GM18870 (cell line): ENCODE data around the gene C14orf93.

Experiments used
- ATAC-seq: cut with Tn5 transposase; IDR thresholded peaks from one replicate; pipeline ENCODE4 v1.9.1; 2021; ENCODE audit warnings: moderate library complexity; ENCODE audit not compliant: unreplicated experiment

Gene C14orf93

DNA sequence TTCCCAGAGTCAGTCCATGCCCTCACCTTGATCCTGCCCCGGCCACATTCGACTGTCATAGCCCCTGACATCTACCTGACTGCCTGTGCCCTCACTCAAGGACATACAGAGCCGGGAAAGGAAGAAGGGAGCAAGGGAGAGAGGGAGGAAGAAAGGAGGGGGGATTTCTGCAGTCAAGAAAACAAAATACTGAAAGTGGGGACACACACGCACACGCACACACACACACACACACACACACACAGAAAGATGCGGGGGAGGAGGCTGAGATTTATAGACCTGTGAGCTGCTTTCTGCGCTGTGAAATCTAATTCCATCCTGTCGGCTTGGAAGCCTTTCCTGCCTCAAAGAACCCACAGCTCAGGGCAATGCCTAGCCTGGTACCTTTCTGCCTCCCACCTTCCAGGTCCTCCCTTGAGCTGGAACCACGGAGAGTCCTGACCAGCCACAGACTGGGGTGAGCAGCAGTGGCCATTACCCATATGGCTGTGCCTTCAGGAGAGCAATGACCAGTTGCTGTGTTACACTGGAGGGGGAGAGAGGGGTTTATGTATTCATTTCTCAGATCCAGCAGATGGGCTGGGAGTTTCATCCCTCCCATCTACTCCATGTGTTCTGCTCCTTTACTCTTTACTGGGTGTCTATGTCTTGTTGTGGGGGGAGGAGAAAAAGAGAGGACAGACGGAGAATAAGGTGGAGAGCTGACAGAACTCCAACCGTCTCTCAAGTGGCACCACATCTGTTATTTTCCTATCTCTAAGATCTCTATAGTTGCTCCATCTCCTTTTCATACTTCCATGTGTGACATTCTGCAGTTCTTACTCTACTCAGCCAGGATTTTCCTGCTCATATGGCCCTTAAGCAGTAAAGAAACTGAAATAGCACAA, 12.9 kb downstream of the C14orf93 start:
- ATAC-seq, result no peak

DNA sequence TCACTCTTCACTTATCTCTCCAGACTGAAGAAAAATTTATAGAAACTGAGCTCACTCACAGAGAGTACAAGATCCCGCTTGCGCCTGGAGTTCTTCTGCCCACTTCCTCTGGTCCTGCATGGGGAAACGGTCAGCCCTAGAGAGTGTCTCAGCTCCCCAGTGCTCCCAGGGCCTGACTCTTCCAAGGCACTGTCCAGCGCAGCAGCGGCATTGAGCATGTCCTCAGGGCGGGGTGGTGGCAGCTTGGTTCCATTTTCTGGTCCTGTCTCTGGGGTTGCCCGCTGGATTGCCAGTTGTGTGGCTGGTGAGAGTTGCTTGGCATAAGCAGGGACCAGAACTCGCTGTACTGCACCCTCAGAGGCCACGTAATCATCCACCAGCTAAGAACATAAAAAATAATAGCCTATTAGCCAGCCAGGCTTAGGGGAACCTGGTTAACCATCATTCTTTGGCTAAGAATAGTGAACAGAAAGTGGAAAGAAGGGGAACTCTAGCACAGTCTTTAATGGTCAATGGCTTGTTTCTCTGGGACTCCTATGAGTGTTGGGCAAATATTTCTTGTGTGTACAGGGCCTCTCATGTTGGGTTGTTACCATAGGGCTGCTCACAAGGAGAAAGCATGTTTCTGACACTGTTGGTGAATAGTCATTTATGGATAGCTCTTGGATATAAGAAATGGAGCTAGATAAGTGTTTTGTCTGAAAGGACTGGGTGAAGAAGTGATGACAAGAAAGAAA, 13.9 kb downstream of the C14orf93 start:
- ATAC-seq, result no peak

- no peak for ATAC-seq
Measured at GRCh38 chr14:22994762-22995275, 15.1 kb downstream of the C14orf93 start.

- no peak for ATAC-seq
Measured at GRCh38 chr14:22993517-22993916, 16.4 kb downstream of the C14orf93 start.

- ATAC-seq, result no peak
Measured at GRCh38 chr14:22991852-22992251, 18.1 kb downstream of the C14orf93 start.

GRCh38 chr14:22987291-22987690, 22.7 kb downstream of the C14orf93 start:
- no peak for ATAC-seq

DNA sequence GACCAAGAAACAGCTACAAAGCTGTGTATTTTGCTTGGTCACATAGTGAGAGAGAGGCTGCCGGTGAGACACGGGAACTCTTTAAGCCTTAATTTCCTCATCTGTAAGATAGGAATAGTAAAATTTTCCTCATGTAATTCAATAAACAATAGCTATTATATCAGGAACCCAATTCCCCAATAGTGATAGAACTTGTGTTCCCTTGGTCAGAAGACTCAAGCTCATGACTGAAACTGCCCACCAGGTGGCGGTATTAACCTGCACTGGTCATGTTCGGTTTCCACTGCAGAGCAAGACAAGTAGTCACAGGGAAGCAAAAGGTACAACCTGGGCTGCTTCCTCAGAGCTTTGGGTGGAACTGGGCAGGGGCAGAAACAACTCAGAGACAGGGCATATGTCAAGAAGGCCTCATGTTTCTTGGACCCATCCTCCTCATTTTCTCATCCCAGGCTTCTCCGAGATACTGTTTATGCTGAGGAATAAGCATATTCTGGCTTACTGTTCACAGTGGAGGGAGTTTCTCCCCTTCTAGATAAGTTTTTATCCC, 23.4 kb downstream of the C14orf93 start:
- ATAC-seq, result no peak

DNA sequence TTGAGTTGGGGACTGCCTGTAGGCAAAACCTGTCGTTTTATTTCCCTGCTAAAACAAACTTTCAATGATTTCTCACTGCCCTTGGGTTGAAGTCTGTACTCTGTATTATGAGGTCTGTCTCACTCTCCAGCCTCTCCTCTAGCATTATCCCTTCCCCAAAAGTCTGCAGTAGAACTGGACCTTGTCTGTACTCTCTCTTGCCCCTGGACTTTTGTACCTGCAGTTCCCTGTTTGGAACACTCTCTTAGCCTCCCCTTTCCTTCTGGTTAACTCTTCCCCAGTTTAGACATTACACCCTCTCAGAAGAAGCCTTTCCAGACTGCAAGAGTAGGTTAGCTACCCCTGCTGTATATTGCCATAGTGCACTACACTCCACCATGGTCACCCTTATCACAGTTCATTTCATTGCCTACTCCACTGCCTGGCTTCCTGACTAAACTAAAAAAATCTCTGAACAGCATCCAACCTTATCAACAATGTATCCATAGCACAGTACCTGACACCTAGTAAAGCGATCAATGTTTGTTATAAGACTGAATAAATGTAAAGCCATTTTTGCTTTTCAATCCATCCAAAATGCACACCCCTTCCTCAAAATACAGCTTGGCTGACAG, 23.9 kb downstream of the C14orf93 start:
- ATAC-seq, result no peak

DNA sequence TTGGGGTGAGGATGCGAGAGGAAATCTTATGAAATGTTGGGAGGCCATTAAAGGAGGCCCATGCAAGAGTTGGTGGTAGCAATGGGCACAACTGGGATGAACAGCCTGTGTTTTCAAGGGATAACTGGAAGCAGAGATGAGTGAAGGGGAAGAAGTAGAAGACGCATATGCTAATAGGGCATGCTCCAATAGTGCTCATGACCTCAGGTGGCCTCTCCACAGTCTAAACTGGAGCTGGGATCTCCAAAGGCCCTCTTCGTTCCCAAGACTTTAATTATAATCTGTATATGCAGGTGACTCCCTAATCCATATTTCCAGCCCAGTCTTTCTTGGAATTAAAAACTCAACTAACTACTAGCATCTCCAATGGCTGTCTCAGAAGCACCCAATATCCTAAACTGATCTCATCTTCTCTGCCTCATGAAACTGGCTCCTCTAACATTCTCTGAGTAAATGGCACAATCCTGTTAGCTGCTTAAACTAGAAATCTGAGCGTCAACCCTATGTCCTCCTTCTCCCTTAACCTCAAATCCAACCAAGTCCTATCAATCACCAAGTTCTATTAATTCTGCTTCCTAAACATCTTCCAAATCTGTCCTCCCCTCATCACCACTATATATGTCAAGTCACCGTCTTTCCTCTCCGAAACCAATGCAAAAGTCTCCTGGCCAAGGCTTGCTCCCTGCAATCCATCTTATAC, 24.8 kb downstream of the C14orf93 start:
- ATAC-seq, result no peak

- no peak for ATAC-seq
Measured at GRCh38 chr14:22982477-22983245, 27.3 kb downstream of the C14orf93 start, which contains the start of gene AJUBA. Gene AJUBA, minus strand, starts transcription at chr14:22982551. Its CDS starts 285 bp downstream, at chr14:22982266.

DNA sequence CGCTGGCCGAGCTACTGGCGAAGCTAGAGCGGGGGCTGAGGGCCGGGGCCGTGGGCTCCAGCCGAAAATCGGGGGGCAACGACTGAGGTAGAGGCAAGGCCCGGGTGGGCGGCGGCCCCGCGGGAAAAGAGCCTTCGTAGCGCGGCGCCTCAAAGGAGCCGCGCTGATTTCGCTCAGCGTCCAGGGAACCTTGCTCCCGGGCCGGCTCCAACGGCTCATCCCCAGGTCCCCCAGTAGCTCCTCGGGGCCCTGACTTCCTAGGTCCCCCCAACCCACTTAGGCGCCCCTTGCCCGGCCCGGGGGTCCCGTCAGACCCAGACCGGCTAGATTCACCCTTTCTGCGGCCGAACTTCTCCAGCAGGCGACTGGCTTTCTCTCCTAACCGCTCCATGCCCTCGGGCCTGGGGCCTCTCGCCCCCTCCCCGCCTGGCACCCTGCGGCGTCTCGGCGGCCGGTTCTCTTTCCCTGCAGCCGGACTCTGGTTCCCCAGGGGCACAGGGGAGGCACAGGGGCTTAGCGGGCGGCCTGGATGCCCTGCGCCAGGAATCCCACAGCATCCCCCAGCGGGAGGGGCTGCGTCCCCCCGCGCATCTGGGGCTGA, 28.0 kb downstream of the C14orf93 start:
- no peak for ATAC-seq

DNA sequence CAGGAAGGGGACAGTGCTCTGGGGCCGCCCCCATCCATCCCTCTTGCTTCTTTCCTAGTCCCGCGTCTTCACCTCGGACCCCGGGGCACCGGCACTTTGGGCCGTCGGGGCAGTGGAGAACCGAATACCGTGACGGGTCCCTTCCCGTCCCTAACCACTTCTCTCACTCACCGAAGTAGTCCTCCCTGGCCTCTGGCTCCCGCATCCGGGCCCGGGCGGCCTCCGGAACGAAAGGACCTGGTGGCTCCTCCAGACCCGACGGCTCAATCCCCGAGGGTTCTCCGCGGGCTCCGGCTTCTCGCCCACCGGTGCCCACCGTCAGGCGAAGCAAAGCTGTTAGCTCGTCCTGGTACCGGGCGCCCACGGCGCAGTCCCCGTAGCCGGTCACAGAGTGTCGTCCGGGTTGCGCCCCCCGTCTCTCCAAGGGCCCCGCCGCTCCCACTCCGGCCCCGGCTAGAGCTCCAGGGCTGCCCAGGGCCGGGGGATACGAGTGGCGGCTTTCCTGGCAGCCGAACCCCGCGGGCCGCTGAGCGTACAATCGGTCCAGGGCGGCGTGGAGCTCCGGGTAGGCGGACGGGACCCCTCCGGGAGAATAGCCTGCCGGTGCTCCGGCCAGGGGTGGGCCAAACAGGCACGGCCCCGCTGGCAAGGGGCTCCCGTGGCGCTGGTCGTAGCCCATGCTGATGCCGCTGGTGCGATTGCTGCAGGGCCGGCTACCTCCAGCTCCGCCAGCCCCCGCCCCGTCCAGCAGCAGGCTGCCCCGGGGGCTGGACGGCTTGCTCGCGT, 28.7 kb downstream of the C14orf93 start:
- no peak for ATAC-seq

GRCh38 chr14:22980672-22981089, 29.3 kb downstream of the C14orf93 start:
- no peak for ATAC-seq

DNA sequence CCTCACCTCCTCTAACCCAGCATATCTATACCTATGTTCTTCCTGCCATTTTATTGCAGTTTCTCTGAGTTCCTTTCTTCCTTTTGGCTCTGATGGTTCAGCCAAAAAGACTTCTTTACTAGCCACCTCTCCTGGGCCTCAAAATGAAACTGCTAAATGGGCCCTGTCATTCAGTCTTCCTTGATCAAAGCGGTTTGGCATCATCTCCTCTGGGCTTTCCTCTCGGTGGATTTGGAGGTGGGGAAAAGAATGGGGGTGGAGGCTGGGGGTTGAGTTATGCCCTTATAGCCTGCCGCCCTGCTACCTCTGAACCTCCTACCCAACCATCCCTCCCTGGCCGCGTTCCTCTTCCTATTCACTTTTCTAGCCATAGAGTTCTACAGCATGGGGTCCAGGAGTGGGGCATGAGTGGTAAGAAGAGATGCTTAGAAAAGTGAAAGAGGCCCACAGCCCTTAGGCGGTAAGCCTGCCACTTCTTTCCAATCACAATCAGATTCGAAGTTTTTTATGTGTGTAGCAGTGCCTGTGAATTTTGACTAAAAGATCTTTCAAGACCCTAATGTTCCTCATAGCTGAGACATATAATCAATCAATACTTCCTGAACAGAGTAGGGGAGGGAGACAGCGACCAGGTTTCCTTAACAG, 30.1 kb downstream of the C14orf93 start:
- ATAC-seq, result no peak

DNA sequence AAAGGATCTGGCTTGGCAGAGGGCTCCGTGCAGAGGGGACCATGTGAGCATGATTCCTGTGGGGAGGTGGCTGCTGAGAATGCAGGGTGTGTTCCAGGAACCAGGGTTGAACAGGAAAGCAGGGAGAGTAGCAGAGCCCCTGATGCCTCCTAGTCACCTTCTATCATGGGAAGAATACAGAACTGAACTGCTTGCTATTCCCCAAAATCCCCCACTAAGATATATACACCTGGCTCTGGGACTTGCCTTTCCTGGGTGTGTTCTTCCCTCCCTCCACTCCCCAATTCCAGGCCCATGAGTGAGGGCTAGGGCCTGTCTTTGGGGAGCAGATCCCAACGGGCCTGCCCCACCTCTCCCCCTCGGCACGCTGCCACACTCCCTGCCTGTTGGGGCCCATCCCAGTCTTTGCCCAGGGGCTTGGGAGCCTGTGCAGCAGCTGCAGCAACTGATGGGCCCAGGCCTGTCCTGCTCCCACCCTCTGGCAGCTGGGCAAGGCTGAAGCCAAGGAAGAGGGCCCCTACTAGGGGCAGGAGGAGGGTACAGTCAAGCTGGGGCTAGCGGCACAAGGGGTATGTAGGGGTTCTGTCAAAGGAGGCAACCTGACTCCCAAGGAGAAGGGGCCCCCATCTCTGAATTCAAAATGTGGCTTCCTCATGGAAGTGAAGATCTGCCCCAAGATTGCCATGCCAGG, 30.8 kb downstream of the C14orf93 start:
- no peak for ATAC-seq

- no peak for ATAC-seq
Measured at GRCh38 chr14:22978487-22978837, 31.5 kb downstream of the C14orf93 start.

DNA sequence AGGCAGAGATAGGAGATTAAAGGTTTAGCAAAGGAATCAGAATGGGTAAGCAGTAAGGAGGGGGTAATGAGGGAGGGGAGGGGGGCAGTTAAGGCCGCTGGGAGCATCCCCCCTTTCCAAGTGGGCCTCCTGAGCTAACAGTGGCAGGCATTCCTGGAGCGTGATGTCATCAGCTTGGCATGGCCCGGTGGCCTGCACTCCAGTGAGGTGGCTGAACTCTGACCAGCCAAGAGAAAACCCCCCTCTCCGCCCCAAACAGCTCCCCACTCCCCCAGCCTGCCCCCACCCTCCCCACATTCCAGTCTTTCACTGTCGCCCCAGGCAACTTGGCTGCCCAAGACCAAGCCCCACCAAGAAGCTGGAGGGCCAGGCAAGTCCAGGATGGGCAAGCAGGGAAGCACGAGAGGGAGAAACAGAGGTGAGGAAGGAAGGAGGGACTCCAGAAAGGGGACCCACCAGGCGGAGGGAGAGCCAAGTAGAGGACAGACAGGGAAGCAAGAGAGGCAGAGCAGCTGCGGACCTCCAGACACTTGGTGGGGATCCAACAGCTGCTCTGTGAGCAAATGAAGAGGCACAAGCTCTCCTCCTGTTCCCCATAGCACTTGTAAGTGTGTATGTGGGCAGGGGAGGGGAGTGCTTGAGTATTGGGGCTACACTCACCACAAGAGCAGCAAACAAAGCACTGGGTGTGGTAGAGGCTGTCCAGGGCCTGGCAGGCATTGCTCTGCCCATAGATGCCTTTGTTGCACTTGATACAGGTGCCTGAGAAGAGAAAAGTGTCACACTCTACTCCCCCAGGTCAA, 32.1 kb downstream of the C14orf93 start:
- no peak for ATAC-seq
